Left ventricle myocardium inferior (tissue), 1 donor: Measurements from ENCODE around the gene CLPX. TPM values are rescaled to one million over a fixed set of nuclear protein-coding genes. Genes with fewer than 3 reads are reported as not detected.
"Not testable (repeated sequence)": the region's sequence is repeated elsewhere in the genome, so short reads cannot be mapped to it uniquely, and the experiment has no call there.

Experiments used
- DNase-seq: peaks from one replicate; pipeline ENCODE4 v3.0.0-alpha.2; 2020
- H3K27ac ChIP-seq: fragments of 200-600 bp; replicated peaks from 2 replicates; pipeline ENCODE4 v1.8.0; 2021
- H3K27me3 ChIP-seq: fragments of 200-600 bp; 2 replicates; pipeline ENCODE4 v1.8.0; 2021; ENCODE audit warnings: low read depth
- H3K36me3 ChIP-seq: fragments of 200-600 bp; 2 replicates; pipeline ENCODE4 v1.8.0; 2021
- H3K4me1 ChIP-seq: fragments of 200-600 bp; 2 replicates; pipeline ENCODE4 v1.8.0; 2021
- H3K4me3 ChIP-seq: fragments of 200-600 bp; 2 replicates; pipeline ENCODE4 v1.8.0; 2021; ENCODE audit warnings: mild to moderate bottlenecking, moderate library complexity
- H3K9me3 ChIP-seq: fragments of 200-600 bp; replicated peaks from 2 replicates; pipeline ENCODE4 v1.8.0; 2021
- intact Hi-C: fragments of 100-400 bp; cut with micrococcal nuclease; formaldehyde crosslinking; loops from one replicate; pipeline ENCODE4 v1.11.0; 2022
- total RNA-seq: library from RNA; stranded (reverse); fragmentation: NEBNext Ultra II Directional; extraction: Animal tissue kit (Norgen Biotek cat#: 25700); gene quantifications from one replicate; pipeline ENCODE4 v1.2.1, GENCODE V29; 2021
- TF ChIP-seq, protein P1 (sequence below): fragments of 200-600 bp; IDR thresholded peaks from 2 replicates; pipeline ENCODE4 v1.8.0; 2021; ENCODE audit warnings: antibody characterized with exemption, mild to moderate bottlenecking, borderline replicate concordance
- donor health status: DM: no; HTN: yes; CAD: no; lungs with severe emphysema.

CLPX gene
- total RNA-seq, 1 donor from 2014 or later, result 52.5 TPM

DNA sequence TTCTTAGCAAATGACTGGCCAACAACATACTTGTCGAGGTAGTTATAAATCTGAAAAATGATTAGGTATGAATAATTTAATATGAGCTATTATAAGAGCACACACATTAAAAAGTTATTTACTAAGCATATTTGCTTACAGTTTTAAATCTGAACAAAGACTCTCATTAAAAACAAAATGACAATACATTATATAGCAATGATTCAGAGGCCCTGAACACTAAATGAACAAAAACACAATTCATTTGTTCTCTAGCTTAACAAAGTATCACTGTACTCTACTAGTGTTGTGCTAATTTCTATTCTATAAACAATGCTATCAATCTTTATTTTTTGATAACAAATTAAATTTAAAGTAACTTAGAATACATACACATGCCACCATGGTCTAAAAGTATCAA, 21.0 kb downstream of the CLPX start:
- no peaks in the 10 kb centered on the region for H3K27me3 ChIP-seq
- no peak overlapping the region for H3K27ac ChIP-seq
- peaks cover 14% of the 10 kb centered on the region for H3K4me1 ChIP-seq
- H3K4me3 ChIP-seq, result no peak overlapping the region
- no peak for DNase-seq
- peaks cover 42% of the 10 kb centered on the region for H3K36me3 ChIP-seq
- intact Hi-C loops, result no loop called here
- no peaks in the 10 kb centered on the region for H3K9me3 ChIP-seq
- TF ChIP-seq, protein P1, sequence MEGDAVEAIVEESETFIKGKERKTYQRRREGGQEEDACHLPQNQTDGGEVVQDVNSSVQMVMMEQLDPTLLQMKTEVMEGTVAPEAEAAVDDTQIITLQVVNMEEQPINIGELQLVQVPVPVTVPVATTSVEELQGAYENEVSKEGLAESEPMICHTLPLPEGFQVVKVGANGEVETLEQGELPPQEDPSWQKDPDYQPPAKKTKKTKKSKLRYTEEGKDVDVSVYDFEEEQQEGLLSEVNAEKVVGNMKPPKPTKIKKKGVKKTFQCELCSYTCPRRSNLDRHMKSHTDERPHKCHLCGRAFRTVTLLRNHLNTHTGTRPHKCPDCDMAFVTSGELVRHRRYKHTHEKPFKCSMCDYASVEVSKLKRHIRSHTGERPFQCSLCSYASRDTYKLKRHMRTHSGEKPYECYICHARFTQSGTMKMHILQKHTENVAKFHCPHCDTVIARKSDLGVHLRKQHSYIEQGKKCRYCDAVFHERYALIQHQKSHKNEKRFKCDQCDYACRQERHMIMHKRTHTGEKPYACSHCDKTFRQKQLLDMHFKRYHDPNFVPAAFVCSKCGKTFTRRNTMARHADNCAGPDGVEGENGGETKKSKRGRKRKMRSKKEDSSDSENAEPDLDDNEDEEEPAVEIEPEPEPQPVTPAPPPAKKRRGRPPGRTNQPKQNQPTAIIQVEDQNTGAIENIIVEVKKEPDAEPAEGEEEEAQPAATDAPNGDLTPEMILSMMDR, result no peak

DNA sequence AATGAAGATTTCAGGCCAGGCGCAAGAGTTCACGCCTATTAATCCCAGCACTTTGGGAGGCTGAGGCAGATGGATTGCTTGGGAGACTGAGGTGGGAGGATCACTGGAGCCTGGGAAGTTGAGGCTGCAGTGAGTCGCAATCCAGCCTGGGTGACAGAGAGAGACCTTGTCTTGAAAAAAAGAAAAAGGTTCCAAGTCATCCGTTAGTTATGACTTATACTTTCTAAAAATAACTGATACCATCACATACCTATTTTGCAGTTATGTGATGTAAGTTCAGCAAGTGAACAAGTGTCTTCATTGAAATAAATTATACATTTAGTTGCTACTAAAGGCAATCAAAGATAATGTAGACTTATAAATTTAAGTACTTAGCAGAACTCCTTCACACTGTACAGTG, 22.1 kb downstream of the CLPX start:
- Histone ChIP-seq H3K4me3 (no peak overlapping the region), H3K9me3 (no peaks in the 10 kb centered on the region), H3K27me3 (no peaks in the 10 kb centered on the region), H3K36me3 (peaks cover 45% of the 10 kb centered on the region), H3K4me1 (peaks cover 14% of the 10 kb centered on the region), H3K27ac (no peak overlapping the region)
- TF ChIP-seq, protein P1, result no peak
- intact Hi-C loops, result no loop called here
- no peak for DNase-seq

DNA sequence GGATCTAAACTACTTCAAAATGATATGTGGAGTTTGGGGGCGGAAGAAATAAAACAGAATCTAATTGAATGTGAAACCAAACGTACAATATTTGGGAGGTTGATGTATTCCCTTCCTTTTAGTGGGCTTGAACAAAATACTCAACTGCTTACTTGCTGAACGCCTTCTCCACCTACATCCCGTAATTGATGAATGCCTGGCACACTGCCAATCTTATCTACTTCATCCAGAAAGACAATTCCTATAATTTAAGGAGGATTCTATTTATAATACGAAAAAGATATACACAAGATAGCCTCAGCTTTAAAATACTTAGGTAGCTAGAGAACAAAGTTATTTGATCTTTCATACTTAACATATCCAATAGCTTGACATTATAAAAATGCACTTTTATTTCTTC, 28.4 kb downstream of the CLPX start:
- Histone ChIP-seq H3K27me3 (no peaks in the 10 kb centered on the region), H3K4me1 (peaks cover 8% of the 10 kb centered on the region), H3K27ac (no peak overlapping the region), H3K4me3 (no peak overlapping the region), H3K36me3 (peaks cover 80% of the 10 kb centered on the region), H3K9me3 (no peaks in the 10 kb centered on the region)
- TF ChIP-seq, protein P1, result no peak
- intact Hi-C loops, result no loop called here
- DNase-seq, result no peak

DNA sequence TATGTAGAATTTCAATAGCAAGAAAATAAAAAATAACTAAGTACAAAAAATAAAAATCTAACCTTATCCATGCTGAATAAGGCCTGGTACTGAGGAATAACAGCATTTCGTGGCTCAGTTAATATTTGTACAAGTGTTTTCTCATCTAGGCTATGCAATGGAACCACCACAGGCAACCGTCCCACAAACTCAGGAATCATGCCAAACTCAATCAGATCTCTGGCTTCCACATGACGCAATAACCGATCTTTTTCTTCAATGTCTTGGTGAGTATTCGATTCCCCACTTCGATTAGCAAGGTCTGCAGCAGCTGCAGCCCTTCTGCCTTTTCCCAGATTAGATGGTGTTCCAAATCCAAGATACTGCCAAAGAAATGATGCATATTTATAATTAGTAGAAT, 30.4 kb downstream of the CLPX start:
- DNase-seq, result no peak
- Histone ChIP-seq H3K4me3 (no peak overlapping the region), H3K4me1 (peaks cover 8% of the 10 kb centered on the region), H3K27ac (no peak overlapping the region), H3K9me3 (no peaks in the 10 kb centered on the region), H3K27me3 (no peaks in the 10 kb centered on the region), H3K36me3 (peaks cover 92% of the 10 kb centered on the region)
- TF ChIP-seq, protein P1, result no peak
- intact Hi-C loops, result no loop called here

DNA sequence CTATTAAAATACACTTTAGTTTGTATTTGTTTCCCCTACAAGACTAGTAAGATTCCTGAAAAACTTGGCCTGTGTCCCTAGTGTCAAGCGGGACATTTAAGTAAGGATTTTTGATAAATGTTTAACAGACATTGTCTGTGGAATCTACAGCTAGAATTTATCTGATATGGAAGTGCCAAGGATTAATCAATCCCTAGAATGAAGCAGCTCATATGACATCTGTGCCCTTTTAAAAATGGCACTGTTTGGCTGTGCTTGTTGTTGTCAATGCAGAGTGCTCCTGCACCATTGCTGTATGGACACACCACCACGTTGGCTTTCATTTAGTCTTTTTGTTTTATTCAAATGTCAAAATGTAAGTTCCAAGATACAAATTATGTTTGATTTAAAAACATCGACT, 37.2 kb downstream of the CLPX start:
- Histone ChIP-seq H3K36me3 (peaks cover 49% of the 10 kb centered on the region), H3K27ac (no peak overlapping the region), H3K9me3 (no peaks in the 10 kb centered on the region), H3K4me1 (no peaks in the 10 kb centered on the region), H3K4me3 (no peak overlapping the region), H3K27me3 (no peaks in the 10 kb centered on the region)
- TF ChIP-seq, protein P1, result no peak
- DNase-seq, result no peak
- intact Hi-C loops, result no loop called here

DNA sequence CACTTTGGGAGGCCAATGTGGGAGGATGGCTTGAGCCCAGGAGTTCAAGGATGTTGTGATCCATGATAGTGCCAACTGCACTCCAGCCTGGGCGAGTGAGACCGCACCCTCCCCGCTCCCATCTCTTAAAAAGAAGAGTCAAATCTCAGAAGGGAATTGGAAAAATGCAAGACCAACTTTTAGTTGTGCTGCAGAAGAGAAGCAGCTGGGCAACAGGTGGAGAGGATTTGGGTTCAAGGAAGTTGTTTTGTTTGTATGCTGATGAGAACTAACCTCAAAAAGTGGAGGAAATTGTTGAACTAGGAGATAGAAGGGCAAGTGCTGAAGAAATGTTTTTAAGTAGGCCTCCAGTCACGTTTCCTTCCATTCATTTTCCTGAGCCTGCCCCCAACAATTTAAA, 38.7 kb downstream of the CLPX start:
- TF ChIP-seq, protein P1, result no peak
- DNase-seq, result no peak
- Histone ChIP-seq H3K27ac (no peak overlapping the region), H3K4me3 (no peak overlapping the region), H3K27me3 (no peaks in the 10 kb centered on the region), H3K36me3 (peaks cover 34% of the 10 kb centered on the region), H3K9me3 (no peaks in the 10 kb centered on the region), H3K4me1 (no peaks in the 10 kb centered on the region)
- intact Hi-C loops, result no loop called here

DNA sequence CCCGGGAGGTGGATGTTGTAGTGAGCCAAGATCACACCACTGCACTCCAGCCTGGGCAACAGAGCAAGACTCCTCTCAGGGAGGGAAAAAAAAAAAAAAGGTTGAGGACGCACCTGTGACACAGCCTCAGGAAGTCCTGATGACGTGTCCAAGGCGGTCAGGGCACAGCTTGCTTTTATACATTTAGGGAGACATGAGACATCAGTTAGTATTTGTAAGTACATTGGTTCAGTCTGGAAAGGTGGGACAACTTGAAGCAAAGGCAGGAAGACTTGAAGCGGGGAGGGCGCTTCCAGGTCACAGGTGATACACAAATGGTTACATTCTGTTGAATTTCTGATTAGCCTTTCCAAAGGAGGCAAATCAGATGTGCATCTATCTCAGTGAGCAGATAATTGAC, 46.5 kb downstream of the CLPX start:
- H3K27me3 ChIP-seq, DNase-seq, intact Hi-C loops, H3K36me3 ChIP-seq, H3K4me3 ChIP-seq, H3K9me3 ChIP-seq, H3K27ac ChIP-seq, H3K4me1 ChIP-seq: not testable (repeated sequence)

DNA sequence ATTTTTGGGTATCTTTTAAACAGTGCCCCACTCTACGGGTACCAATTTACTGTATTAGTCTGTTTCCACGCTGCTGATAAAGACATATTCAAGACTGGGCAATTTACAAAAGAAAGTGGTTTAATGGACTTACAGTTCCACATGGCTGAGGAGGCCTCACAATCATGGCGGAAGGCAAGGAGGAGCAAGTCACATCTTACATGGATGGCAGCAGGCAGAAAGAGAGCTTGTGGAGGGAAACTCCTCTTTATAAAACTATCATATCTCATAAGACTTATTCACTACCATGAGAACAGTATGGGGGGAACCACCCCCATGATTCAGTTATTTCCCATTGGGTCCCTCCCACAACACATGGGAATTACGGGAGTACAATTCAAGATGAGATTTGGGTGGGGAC, 47.2 kb downstream of the CLPX start:
- H3K27ac ChIP-seq, H3K27me3 ChIP-seq, H3K9me3 ChIP-seq, H3K36me3 ChIP-seq, DNase-seq, H3K4me3 ChIP-seq, intact Hi-C loops: not testable (repeated sequence)
- peaks cover 12% of the 10 kb centered on the region for H3K4me1 ChIP-seq
